GM23248 (cell line): ENCODE measurements around the gene CD93.

ENCODE experiments used
- EZH2 ChIP-seq: fragments of 200-600 bp; sonication (generic); IDR thresholded peaks from 2 replicates; pipeline ENCODE4 v1.6.1; 2018; ENCODE audit warnings: antibody characterized with exemption, mild to moderate bottlenecking; ENCODE audit not compliant: insufficient read depth, poor library complexity, severe bottlenecking
- EZH2phosphoT487 ChIP-seq: fragments of 200-600 bp; sonication (generic); IDR thresholded peaks from 2 replicates; pipeline ENCODE4 v1.6.1; 2018; ENCODE audit warnings: antibody characterized with exemption, moderate library complexity, mild to moderate bottlenecking, low read depth; ENCODE audit not compliant: insufficient read depth

- no peak for TF ChIP-seq EZH2
- TF ChIP-seq EZH2phosphoT487, result no peak
These were observed 43.1 kb upstream of the CD93 start for GRCh38 chr20:23129266-23129665.
